Activated CD8-positive, alpha-beta memory T cell treated with anti-CD3 and anti-CD28 coated beads for 4 hours (primary cell): ENCODE measurements around the gene USH2A.

Source experiments
- DNase-seq, 2 donors: peaks; one replicate each; pipeline ENCODE4 v3.0.0-alpha.2; 2020; ENCODE audit warnings: low read depth in 2 of 2

The USH2A gene

DNA sequence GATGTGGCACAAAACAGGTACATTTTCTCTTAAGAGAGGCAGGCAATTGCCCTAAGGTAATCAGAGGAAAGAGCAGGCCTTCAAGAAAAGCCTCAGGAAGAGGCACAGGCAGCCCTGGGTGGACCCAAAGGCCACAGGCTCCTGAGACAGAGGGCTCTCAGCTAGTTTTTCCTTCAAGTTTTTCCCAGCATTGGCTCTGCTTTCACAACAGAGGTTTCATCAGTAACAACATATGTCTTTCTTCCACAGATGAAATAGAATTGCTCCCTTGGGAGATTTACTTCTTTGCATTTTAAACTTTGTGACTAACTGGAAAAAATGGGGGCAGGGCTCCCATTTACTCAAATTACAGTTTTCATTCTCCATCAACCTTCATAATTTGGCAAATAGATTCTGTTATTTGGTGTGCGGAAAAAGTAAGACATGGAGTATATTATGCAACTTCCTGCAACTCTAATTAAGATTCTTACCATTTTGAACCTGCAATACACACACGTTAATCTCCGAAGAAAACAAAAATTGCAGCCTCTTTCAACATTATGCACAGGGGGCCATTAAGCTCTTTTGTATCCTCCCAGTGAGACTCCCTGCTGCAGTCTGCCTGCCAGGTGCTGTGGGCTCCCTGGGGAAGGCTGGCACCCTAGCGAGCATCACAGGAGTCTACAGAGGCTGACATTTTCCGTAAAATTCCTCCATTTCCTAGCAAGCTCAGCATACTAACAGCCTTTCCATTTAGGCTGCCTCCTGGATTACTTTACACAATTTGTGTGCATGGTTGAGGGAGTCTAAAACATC is 282.3 kb downstream of the USH2A start:
- no peak for DNase-seq

GRCh38 chr1:216124192-216124781 is 299.0 kb downstream of the USH2A start:
- no peak for DNase-seq

DNA sequence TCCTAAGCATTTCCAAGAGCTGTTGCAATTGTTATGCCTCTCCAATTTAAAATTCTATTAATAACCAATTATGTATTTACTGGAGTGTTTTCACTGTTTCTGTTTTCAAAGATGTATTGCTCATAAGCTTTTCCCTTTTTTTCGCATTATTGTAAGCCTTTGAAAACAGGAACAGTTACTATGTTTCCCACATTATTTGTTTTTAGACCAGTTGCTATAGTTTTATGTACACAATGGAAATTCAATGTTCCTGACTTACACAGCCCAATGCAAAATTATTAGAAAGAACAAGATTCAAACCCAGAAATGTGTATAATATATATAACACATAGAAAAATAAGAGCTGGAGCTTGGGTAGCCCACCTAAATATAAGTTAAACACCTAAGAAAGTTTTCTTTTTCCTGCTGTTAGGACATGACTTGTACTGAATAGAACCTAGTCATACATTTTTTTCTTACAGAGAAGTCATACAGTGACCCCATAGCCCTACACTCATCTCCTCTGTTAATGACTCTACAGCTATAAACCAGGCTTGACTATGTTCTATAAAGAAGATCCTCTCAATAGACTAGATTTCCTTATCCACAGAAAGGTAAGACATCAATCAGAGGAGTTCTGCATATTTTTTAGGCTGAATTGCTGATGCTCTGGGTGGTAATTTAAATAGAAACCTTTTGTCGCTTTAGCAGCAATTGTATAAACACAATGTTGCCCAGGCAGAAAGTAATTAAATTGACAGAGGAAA is 299.6 kb downstream of the USH2A start:
- no peak for DNase-seq

DNA sequence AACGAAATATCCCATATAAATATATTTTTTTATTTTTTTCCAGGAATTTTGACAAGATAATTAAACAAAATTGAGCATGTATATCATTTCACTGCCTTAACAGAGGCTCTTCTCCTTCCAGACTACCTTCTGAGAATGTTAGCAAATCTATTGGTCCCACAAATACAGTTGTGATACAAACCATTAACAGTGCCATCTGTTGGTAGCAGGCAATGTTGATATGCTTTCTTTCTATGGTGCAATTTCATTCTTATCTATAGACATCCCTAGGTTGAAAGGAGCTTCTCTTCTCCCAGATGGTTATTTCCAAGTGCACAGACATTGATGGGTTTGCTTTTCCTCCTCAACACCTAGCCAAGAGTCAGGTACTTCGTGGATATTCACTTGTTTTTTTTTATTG is 303.6 kb downstream of the USH2A start:
- no peak for DNase-seq

DNA sequence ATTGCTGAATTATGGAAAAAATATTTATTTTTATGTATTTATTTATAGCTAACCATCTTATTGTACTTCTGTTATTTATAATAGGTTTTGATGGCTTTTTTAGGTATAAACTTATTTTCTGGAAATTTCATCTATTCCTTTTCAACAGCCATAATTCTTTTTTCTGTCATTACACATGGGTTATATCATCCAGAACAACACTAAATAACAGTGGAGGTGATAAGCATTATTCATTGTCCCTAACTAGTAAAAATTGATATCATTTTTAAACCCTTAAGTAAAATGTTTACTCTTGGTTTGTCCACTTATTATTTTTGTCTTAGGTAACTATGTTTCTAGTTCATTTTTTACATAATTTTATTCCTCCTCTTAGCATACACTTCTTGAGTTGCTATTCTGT is 309.1 kb downstream of the USH2A start:
- no peak for DNase-seq

GRCh38 chr1:216113181-216113580 is 310.1 kb downstream of the USH2A start:
- DNase-seq: no peak

GRCh38 chr1:216111842-216112241 is 311.4 kb downstream of the USH2A start:
- no peak for DNase-seq

GRCh38 chr1:216095400-216095799 is 327.8 kb downstream of the USH2A start:
- DNase-seq: no peak

- no peak for DNase-seq
These were observed 332.7 kb downstream of the USH2A start for GRCh38 chr1:216090556-216090955.

- no peak for DNase-seq
These were observed 336.6 kb downstream of the USH2A start for GRCh38 chr1:216086678-216087077.

DNA sequence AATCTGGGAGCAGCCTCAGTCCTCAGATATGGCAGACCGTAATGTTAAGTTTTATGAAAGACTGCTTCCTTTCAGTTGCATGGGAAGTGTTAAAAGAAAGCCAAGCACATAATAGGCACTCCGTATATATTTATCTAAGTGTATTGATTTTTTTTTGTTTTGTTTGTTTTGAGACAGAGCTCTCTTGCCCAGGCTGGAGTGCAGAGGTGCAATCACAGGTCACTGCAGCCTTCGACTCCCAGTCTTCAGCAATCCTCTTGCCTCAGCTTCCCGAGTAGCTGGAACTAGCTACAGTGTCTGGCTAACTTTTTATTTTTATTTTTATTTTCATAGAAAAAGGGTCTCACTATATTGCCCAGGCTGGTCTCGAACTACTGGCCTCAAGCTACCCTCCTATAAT is 341.8 kb downstream of the USH2A start:
- no peak for DNase-seq

DNA sequence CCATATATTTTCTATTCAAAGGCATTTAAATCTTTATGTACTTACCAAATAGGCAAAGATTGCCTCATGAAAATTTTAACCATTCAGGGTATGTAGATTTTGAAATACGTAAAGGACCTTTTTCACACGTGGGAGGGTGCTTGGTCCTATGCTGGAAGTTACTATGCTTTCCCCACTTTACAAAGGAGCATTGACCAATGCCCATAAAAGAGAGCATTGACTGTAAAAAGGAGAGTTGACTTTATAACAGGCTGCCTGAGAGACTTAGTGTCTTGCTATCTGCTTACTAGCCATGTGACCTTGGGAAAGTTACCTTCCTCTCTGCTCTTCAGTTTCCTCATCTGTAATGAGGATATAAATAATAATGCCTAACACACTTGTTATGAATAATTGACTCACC is 346.5 kb downstream of the USH2A start:
- no peak for DNase-seq

- DNase-seq: no peak
These were observed 347.9 kb downstream of the USH2A start for GRCh38 chr1:216075339-216075738.

GRCh38 chr1:216073793-216074595 is 349.3 kb downstream of the USH2A start:
- no peak for DNase-seq

DNA sequence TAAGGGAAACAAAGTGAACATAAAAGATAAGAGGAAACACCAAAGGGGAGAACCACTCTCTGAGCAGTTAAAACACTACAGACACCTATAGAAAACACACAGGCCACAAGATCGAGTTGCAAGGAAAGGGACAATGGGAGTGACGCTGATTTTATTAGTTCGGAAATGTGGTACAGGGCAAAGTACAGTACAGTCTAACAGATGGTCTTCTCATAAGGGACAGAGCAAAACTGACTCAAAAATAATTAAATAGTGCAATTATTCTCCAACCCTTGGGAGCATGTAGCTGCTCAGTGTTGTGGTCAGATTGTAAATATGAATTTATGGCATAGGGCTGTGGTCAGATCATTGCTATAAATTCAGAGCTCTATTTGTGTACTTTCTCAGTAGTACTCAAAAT is 352.0 kb downstream of the USH2A start:
- no peak for DNase-seq

GRCh38 chr1:216064643-216065042 is 358.6 kb downstream of the USH2A start:
- no peak for DNase-seq

- no peak for DNase-seq
These were observed 365.3 kb downstream of the USH2A start for GRCh38 chr1:216057947-216058346.

DNA sequence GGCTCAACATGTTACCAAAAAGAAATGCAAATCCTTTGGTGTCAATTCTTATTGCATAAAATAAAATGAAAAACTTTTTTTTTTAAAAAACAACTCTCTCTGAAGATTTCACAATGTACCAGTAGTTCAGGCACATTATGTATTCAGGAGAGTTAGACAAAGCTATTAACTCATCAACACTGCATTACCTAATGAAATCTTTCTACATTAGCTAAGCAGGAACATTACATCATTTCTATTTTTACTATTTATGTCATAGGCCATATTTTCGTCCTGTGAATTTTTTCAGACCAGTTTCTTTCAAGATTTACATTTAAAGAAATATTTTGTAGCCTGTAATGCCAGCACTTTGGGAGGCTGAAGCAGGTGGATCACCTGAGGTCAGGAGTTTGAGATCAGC is 366.2 kb downstream of the USH2A start:
- no peak for DNase-seq

- no peak for DNase-seq
These were observed 368.2 kb downstream of the USH2A start for GRCh38 chr1:216055004-216055403.

DNA sequence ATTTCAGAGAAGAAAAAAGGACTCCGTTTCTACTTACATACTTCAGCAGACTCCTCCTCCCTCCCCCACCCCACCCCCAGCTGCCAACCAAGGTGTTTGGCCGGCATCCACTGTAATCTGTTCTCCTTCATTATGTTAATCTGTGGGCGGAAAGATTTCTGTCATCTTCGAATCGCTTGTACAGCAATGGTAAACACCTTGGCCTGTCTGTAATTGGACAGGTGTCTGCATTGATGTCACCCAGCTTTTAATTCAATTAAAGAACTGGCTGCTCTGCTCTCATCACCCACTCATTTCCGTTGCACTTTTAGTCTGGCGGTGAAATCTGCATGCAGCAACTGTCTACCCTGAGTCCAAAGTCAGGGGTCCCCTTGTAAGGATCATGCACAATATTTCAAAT is 368.6 kb downstream of the USH2A start:
- no peak for DNase-seq

DNA sequence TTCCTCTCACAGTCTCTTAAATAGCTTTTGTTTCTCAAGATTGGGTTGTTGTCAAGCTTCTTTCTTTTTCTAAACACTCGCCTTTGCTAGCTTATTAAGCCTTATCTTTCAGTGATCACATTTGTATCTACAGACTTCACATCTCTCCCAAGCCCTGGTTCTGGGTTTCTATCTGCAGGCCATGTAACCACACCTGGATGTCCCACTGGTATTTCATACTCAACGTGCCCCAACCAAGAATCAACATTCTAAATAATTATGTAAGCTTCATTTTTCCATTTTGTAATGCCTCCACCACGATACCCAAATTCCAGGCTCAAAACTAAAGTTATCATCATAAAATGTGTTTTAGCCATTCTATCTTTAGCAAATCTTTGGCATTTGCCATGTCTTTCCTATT is 372.2 kb downstream of the USH2A start:
- DNase-seq: no peak
